ENCODE results near the gene ZHX3. TPM values are rescaled to one million over a fixed set of nuclear protein-coding genes. Genes with fewer than 3 reads are reported as not detected.
A peak's percentile ranks its signal among the peaks of the same experiment; 100 is the strongest.

Gene ZHX3
- total and polyA plus RNA-seq, 7 experiments from 2014 or later = 6.6 to 12.8 (median 8.1) TPM

DNA sequence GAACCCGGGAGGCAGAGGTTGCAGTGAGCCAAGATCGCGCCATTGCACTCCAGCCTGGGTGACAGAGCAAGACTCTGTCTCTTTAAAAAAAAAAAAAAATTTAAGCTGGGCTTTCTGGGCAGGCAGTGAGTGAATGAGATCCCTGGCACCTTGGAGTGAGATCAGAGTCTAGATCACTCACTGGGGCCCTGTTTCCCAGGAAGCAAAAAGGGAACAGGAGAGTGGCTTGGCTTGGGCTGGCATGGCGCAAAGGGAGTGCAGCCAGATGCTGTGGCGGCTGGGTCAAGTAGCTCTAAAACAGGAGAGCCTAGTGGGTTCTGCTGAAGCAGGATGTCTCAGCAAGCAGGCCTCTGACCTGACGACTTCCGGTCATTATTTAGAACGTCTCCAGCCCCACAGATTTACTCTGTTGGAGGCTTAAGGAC, 169.8 kb downstream of the ZHX3 start:
- H3K27me3 ChIP-seq (ENCODE audit: control insufficient read depth in 2 of 2, insufficient read depth in 2 of 2, low read length in 2 of 2) = no peaks in the 10 kb centered on the region
- Mint-ChIP-seq H3K27me3 (no peaks in the 10 kb centered on the region), H3K36me3 (peaks cover 5 to 57% (median 19%) of the 10 kb centered on the region in 5 donors), H3K27ac (peak overlapping the region; percentile 72 to 100 (median 94)), H3K4me3 (peak overlapping the region; percentile 42 to 97 (median 82)), H3K4me1 (peaks cover 84 to 100% (median 97%) of the 10 kb centered on the region in 7 donors), H3K9me3 (no peaks in the 10 kb centered on the region)
- H3K27ac ChIP-seq (ENCODE audit: low read depth, low read length) = peak overlapping the region; percentile 91
- DNase-seq = no peak
- intact Hi-C loops (cut with micrococcal nuclease) = loop anchor here in 1 of 2 donors (1.0 to 5.0 kb wide), 2 partner anchors 9 to 100 kb away; no protein-coding TSS in a partner anchor
- H3K4me3 ChIP-seq (ENCODE audit: low read length) = no peak overlapping the region
- H3K4me1 ChIP-seq (ENCODE audit: control insufficient read depth in 2 of 2, insufficient read depth in 2 of 2, low read length in 2 of 2) = peaks cover 96 to 100% of the 10 kb centered on the region in 2 donors
- POLR2A ChIA-PET = interaction anchor here (0.6 to 30.3 kb wide), 3 partner anchors 8 to 190 kb away, joined by 4 to 604 read pairs (median 604); partner anchors contain the start of gene PLCG1
- H3K36me3 ChIP-seq (ENCODE audit: control insufficient read depth in 2 of 3, insufficient read depth in 3 of 3, low read length in 3 of 3) = no peaks in the 10 kb centered on the region
- H3K9me3 ChIP-seq (ENCODE audit: control insufficient read depth in 2 of 3, low read length in 3 of 3) = no peaks in the 10 kb centered on the region
- CTCF ChIA-PET = interaction anchor here (0.7 to 2.2 kb wide), 2 partner anchors 12 to 22 kb away, joined by 3 to 6 read pairs; no protein-coding TSS in a partner anchor
- no peak for ATAC-seq

- DNase-seq = no peak
- H3K4me1 Mint-ChIP-seq = peaks cover 84 to 100% (median 96%) of the 10 kb centered on the region in 7 donors
- intact Hi-C loops (cut with micrococcal nuclease) = loop anchor here in 1 of 2 donors (5.0 kb wide), 1 partner anchor 99 kb away; no protein-coding TSS in a partner anchor
Measured at GRCh38 chr20:41145821-41146620, 171.5 kb downstream of the ZHX3 start.

DNA sequence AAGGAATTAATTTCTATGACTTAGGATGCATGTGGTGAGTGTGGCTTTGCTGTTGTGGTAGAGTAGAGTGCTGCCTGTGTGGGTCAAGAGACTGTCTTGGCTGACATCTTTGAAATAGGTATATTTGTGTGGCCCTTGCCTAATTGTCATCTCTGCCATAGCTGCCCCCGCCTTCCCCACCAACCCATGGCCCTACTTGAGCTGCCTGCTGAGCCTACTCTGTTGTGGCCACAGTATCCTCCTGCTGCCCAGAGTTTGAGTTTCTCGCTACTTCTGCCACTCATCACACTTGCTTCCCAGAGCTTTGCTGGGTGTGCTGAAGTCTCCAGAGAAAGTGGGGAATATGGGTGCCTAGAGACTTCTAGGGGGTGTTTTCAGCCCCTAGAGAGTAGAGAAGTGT, 172.2 kb downstream of the ZHX3 start:
- Histone ChIP-seq H3K27ac (ENCODE audit: low read depth, low read length) (peak overlapping the region; percentile 91), H3K9me3 (ENCODE audit: control insufficient read depth in 2 of 3, low read length in 3 of 3) (no peaks in the 10 kb centered on the region), H3K27me3 (ENCODE audit: control insufficient read depth in 2 of 2, insufficient read depth in 2 of 2, low read length in 2 of 2) (no peaks in the 10 kb centered on the region), H3K36me3 (ENCODE audit: control insufficient read depth in 2 of 3, insufficient read depth in 3 of 3, low read length in 3 of 3) (no peaks in the 10 kb centered on the region), H3K4me3 (ENCODE audit: low read length) (peak overlapping the region; percentile 6), H3K4me1 (ENCODE audit: control insufficient read depth in 2 of 2, insufficient read depth in 2 of 2, low read length in 2 of 2) (peaks cover 99 to 100% of the 10 kb centered on the region in 2 donors)
- ATAC-seq (no peak), DNase-seq (no peak)
- Mint-ChIP-seq H3K4me1 (peaks cover 84 to 100% (median 96%) of the 10 kb centered on the region in 7 donors), H3K36me3 (peaks cover 5 to 61% (median 19%) of the 10 kb centered on the region in 5 donors), H3K27me3 (no peaks in the 10 kb centered on the region), H3K9me3 (no peaks in the 10 kb centered on the region), H3K27ac (peak overlapping the region; percentile 74 to 100 (median 94)), H3K4me3 (peak overlapping the region; percentile 26 to 98 (median 90))
- ChIA-PET CTCF (interaction anchor here (0.6 to 14.7 kb wide), 3 partner anchors 10 to 185 kb away, joined by 3 to 236 read pairs (median 4); no protein-coding TSS in a partner anchor), POLR2A (interaction anchor here (2.2 to 30.3 kb wide), 3 partner anchors 5 to 78 kb away, joined by 6 to 604 read pairs (median 604); partner anchors contain the start of gene PLCG1)
- intact Hi-C loops (cut with micrococcal nuclease) = loop anchor here in 1 of 2 donors (5.0 kb wide), 1 partner anchor 98 kb away; no protein-coding TSS in a partner anchor

More at GRCh38 chr20:41145821-41146620, 171.5 kb downstream of the ZHX3 start:
- Histone ChIP-seq H3K9me3 (ENCODE audit: control insufficient read depth in 2 of 3, low read length in 3 of 3) (no peaks in the 10 kb centered on the region), H3K36me3 (ENCODE audit: control insufficient read depth in 2 of 3, insufficient read depth in 3 of 3, low read length in 3 of 3) (no peaks in the 10 kb centered on the region), H3K4me1 (ENCODE audit: control insufficient read depth in 2 of 2, insufficient read depth in 2 of 2, low read length in 2 of 2) (peaks cover 99 to 100% of the 10 kb centered on the region in 2 donors), H3K27me3 (ENCODE audit: control insufficient read depth in 2 of 2, insufficient read depth in 2 of 2, low read length in 2 of 2) (no peaks in the 10 kb centered on the region), H3K27ac (ENCODE audit: low read depth, low read length) (peak overlapping the region; percentile 91), H3K4me3 (ENCODE audit: low read length) (peak overlapping the region; percentile 8)
- ATAC-seq = no peak
- H3K4me3 Mint-ChIP-seq = peak overlapping the region; percentile 35 to 98 (median 90)
- ChIA-PET POLR2A (interaction anchor here (2.2 to 30.3 kb wide), 3 partner anchors 6 to 78 kb away, joined by 6 to 604 read pairs (median 604); partner anchors contain the start of gene PLCG1), CTCF (interaction anchor here (1.0 to 14.7 kb wide), 4 partner anchors 9 to 185 kb away, joined by 3 to 236 read pairs (median 4); no protein-coding TSS in a partner anchor)
- peak overlapping the region; percentile 72 to 100 (median 94) for H3K27ac Mint-ChIP-seq
- H3K36me3 Mint-ChIP-seq = peaks cover 5 to 59% (median 19%) of the 10 kb centered on the region in 5 donors
- no peaks in the 10 kb centered on the region for H3K27me3 Mint-ChIP-seq
- H3K9me3 Mint-ChIP-seq = no peaks in the 10 kb centered on the region

- ChIA-PET POLR2A (interaction anchor here (2.2 to 30.3 kb wide), 3 partner anchors 3 to 80 kb away, joined by 6 to 604 read pairs (median 604); partner anchors contain the start of gene PLCG1), CTCF (interaction anchor here (0.6 to 14.7 kb wide), 5 partner anchors 8 to 350 kb away, joined by 3 to 236 read pairs (median 6); no protein-coding TSS in a partner anchor)
- intact Hi-C loops (cut with micrococcal nuclease) = loop anchor here (1.0 kb wide), 1 partner anchor 14 kb away; no protein-coding TSS in a partner anchor
- H3K27ac Mint-ChIP-seq = peak overlapping the region; percentile 84 to 100 (median 94)
- ATAC-seq (no peak), DNase-seq (no peak)
- Histone ChIP-seq H3K27me3 (ENCODE audit: control insufficient read depth in 2 of 2, insufficient read depth in 2 of 2, low read length in 2 of 2) (no peaks in the 10 kb centered on the region), H3K36me3 (ENCODE audit: control insufficient read depth in 2 of 3, insufficient read depth in 3 of 3, low read length in 3 of 3) (no peaks in the 10 kb centered on the region), H3K27ac (ENCODE audit: low read depth, low read length) (peak overlapping the region; percentile 91), H3K4me3 (ENCODE audit: low read length) (peak overlapping the region; percentile 82), H3K9me3 (ENCODE audit: control insufficient read depth in 2 of 3, low read length in 3 of 3) (no peaks in the 10 kb centered on the region), H3K4me1 (ENCODE audit: control insufficient read depth in 2 of 2, insufficient read depth in 2 of 2, low read length in 2 of 2) (peaks cover 85 to 89% of the 10 kb centered on the region in 2 donors)
- peaks cover 0 to 67% (median 16%) of the 10 kb centered on the region in 5 donors for H3K36me3 Mint-ChIP-seq
- H3K27me3 Mint-ChIP-seq = no peaks in the 10 kb centered on the region
- peak overlapping the region; percentile 88 to 98 (median 95) for H3K4me3 Mint-ChIP-seq
- H3K9me3 Mint-ChIP-seq = no peaks in the 10 kb centered on the region
- peaks cover 88 to 97% (median 92%) of the 10 kb centered on the region in 7 donors for H3K4me1 Mint-ChIP-seq
Measured at GRCh38 chr20:41143354-41143753, 174.2 kb downstream of the ZHX3 start.

- Mint-ChIP-seq H3K4me1 (peaks cover 84 to 93% (median 88%) of the 10 kb centered on the region in 7 donors), H3K9me3 (no peaks in the 10 kb centered on the region), H3K4me3 (peak overlapping the region; percentile 88 to 98 (median 95)), H3K27me3 (no peaks in the 10 kb centered on the region), H3K36me3 (peaks cover 0 to 64% (median 16%) of the 10 kb centered on the region in 5 donors), H3K27ac (peak overlapping the region; percentile 84 to 100 (median 94))
- peak overlapping the region; percentile 82 for H3K4me3 ChIP-seq (ENCODE audit: low read length)
- no peaks in the 10 kb centered on the region for H3K36me3 ChIP-seq (ENCODE audit: control insufficient read depth in 2 of 3, insufficient read depth in 3 of 3, low read length in 3 of 3)
- CTCF ChIA-PET = interaction anchor here (1.0 to 14.7 kb wide), 5 partner anchors 8 to 195 kb away, joined by 3 to 236 read pairs (median 5); no protein-coding TSS in a partner anchor
- H3K9me3 ChIP-seq (ENCODE audit: control insufficient read depth in 2 of 3, low read length in 3 of 3) = no peaks in the 10 kb centered on the region
- ATAC-seq (peak; percentile 67), DNase-seq (peak in 6 of 9 donors; percentile 27 to 54 (median 36))
- intact Hi-C loops (cut with micrococcal nuclease) = loop anchor here (1.0 kb wide), 2 partner anchors 8 to 14 kb away; no protein-coding TSS in a partner anchor
- H3K4me1 ChIP-seq (ENCODE audit: control insufficient read depth in 2 of 2, insufficient read depth in 2 of 2, low read length in 2 of 2) = peaks cover 81 to 85% of the 10 kb centered on the region in 2 donors
- peak overlapping the region; percentile 91 for H3K27ac ChIP-seq (ENCODE audit: low read depth, low read length)
- no peaks in the 10 kb centered on the region for H3K27me3 ChIP-seq (ENCODE audit: control insufficient read depth in 2 of 2, insufficient read depth in 2 of 2, low read length in 2 of 2)
- POLR2A ChIA-PET = interaction anchor here (16.5 kb wide), 1 partner anchor 16 kb away, joined by 604 read pairs; no protein-coding TSS in a partner anchor
Measured at GRCh38 chr20:41142919-41143318, 174.6 kb downstream of the ZHX3 start.
